HEK293 (cell line): ENCODE results near the gene NCK2.

Source experiments
- CTCF ChIA-PET: fragments of 350-600 bp; formaldehyde crosslinking; extraction: SDS; loops from one replicate; lab custom pipeline; 2021; ENCODE audit warnings: antibody characterized with exemption; lab: Yijun Ruan, JAX
- POLR2A ChIA-PET: fragments of 300-600 bp; formaldehyde crosslinking; extraction: SDS; loops from one replicate; lab custom pipeline; 2020; ENCODE audit warnings: antibody characterized with exemption, inconsistent platforms; lab: Yijun Ruan, JAX
- H3K27ac ChIP-seq: fragments of 200-500 bp; sonication (Bioruptor generic); 2 replicates; pipeline ENCODE4 v1.5.1; 2014; ENCODE audit warnings: low read depth, low read length, control low read depth, inconsistent platforms; ENCODE audit errors: extremely low read depth
- H3K36me3 ChIP-seq, 2 experiments: fragments of 200-500 bp in 1 of 2; sonication (Bioruptor generic) in 1 of 2; 1 replicate in 1 of 2; 2 replicates in 1 of 2; pipeline ENCODE4 v1.5.1; 2014 to 2017; ENCODE audit warnings: inconsistent platforms in 2 of 2, low read length in 2 of 2; ENCODE audit not compliant: control insufficient read depth in 2 of 2, insufficient read depth in 1 of 2
- H3K4me1 ChIP-seq: fragments of 200-500 bp; sonication (Bioruptor generic); 2 replicates; pipeline ENCODE4 v1.5.1; 2014; ENCODE audit warnings: mild to moderate bottlenecking, low read length, inconsistent platforms; ENCODE audit not compliant: control insufficient read depth, insufficient read depth
- H3K4me3 ChIP-seq: 2 replicates; pipeline ENCODE4 v1.5.1; 2011; ENCODE audit warnings: low read depth, mild to moderate bottlenecking, control low read depth, low read length, moderate library complexity
- H3K9me3 ChIP-seq: fragments of 200-500 bp; sonication (Bioruptor generic); 2 replicates; pipeline ENCODE4 v1.5.1; 2014; ENCODE audit warnings: low read depth, low read length, inconsistent platforms; ENCODE audit not compliant: control insufficient read depth, insufficient read depth
- EGR2 ChIP-seq: fragments of 450-650 bp; formaldehyde crosslinking; IDR thresholded peaks from 2 replicates; pipeline ENCODE4 v1.5.1; 2016; ENCODE audit warnings: low read depth, missing biosample characterization, missing genetic modification characterization
- KLF1 ChIP-seq: fragments of 450-650 bp; formaldehyde crosslinking; IDR thresholded peaks from 2 replicates; pipeline ENCODE4 v1.5.1; 2016; ENCODE audit warnings: missing biosample characterization, missing genetic modification characterization
- YY2 ChIP-seq: fragments of 450-650 bp; formaldehyde crosslinking; IDR thresholded peaks from 2 replicates; pipeline ENCODE4 v1.5.1; 2016; ENCODE audit warnings: missing biosample characterization, missing genetic modification characterization
- ZNF133 ChIP-seq: fragments of 450-650 bp; formaldehyde crosslinking; IDR thresholded peaks from 2 replicates; pipeline ENCODE4 v1.5.1; 2016; ENCODE audit warnings: missing biosample characterization, missing genetic modification characterization
- ZNF146 ChIP-seq: fragments of 450-650 bp; formaldehyde crosslinking; IDR thresholded peaks from 2 replicates; pipeline ENCODE4 v1.5.1; 2016; ENCODE audit warnings: missing biosample characterization, missing genetic modification characterization
- ZNF223 ChIP-seq: fragments of 450-650 bp; formaldehyde crosslinking; IDR thresholded peaks from 2 replicates; pipeline ENCODE4 v1.5.1; 2016; ENCODE audit warnings: missing biosample characterization, missing genetic modification characterization
- ZNF341 ChIP-seq: fragments of 450-650 bp; formaldehyde crosslinking; IDR thresholded peaks from 2 replicates; pipeline ENCODE4; 2016; ENCODE audit warnings: low read depth, missing biosample characterization, missing genetic modification characterization
- ZNF561 ChIP-seq: fragments of 450-650 bp; IDR thresholded peaks from 2 replicates; pipeline ENCODE4 v1.5.1; 2018; ENCODE audit warnings: missing biosample characterization, missing genetic modification characterization, borderline replicate concordance
- ZNF76 ChIP-seq: fragments of 450-650 bp; formaldehyde crosslinking; IDR thresholded peaks from 2 replicates; pipeline ENCODE4; 2016; ENCODE audit warnings: low read depth, missing biosample characterization, missing genetic modification characterization, borderline replicate concordance
- ZNF768 ChIP-seq: fragments of 450-650 bp; formaldehyde crosslinking; IDR thresholded peaks from 2 replicates; pipeline ENCODE4 v1.5.1; 2018; ENCODE audit warnings: missing biosample characterization, mild to moderate bottlenecking, missing genetic modification characterization
- ZNF777 ChIP-seq: fragments of 450-650 bp; formaldehyde crosslinking; IDR thresholded peaks from 2 replicates; pipeline ENCODE4 v1.5.1; 2017; ENCODE audit warnings: missing biosample characterization, missing genetic modification characterization, borderline replicate concordance
- TF ChIP-seq, protein P1 (sequence below): fragments of 450-650 bp; formaldehyde crosslinking; optimal IDR thresholded peaks from 2 replicates; pipeline ENCODE3; 2016; ENCODE audit warnings: missing biosample characterization, mild to moderate bottlenecking, missing genetic modification characterization
- TF ChIP-seq, protein P2 (sequence below): fragments of 450-650 bp; formaldehyde crosslinking; IDR thresholded peaks from 2 replicates; pipeline ENCODE4 v1.5.1; 2016; ENCODE audit warnings: missing biosample characterization, missing genetic modification characterization
- TF ChIP-seq, protein P3 (sequence below): fragments of 450-650 bp; formaldehyde crosslinking; IDR thresholded peaks from 2 replicates; pipeline ENCODE4 v1.5.1; 2016; ENCODE audit warnings: missing biosample characterization, missing genetic modification characterization
- TF ChIP-seq, protein P4 (sequence below): fragments of 450-650 bp; formaldehyde crosslinking; IDR thresholded peaks from 2 replicates; pipeline ENCODE4 v1.5.1; 2016; ENCODE audit warnings: missing biosample characterization, missing genetic modification characterization
- TF ChIP-seq, protein P5 (sequence below): fragments of 450-650 bp; formaldehyde crosslinking; IDR thresholded peaks from 2 replicates; pipeline ENCODE4 v1.5.1; 2016; ENCODE audit warnings: missing biosample characterization, missing genetic modification characterization

Gene NCK2

DNA sequence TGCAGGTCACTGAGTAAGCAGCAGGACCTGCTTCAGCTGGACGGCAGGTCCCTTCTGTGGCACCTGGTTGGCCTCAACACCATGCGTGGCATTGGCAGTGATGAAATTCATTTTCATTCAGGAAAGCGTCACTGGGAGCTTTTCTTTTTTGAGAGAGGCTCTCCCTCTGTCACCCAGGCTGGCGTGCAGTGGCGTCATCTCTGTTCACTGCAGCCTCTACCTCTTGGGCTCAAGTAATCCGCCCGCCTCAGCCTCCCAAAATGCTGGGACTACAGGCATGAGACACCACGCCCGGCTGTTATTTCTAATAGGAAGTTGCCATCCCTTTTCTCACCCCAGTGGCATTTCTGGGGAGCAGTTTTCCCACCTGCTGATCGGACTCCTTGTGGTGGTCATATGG, 39.3 kb downstream of the NCK2 start (continued):
- TF ChIP-seq, protein P1, sequence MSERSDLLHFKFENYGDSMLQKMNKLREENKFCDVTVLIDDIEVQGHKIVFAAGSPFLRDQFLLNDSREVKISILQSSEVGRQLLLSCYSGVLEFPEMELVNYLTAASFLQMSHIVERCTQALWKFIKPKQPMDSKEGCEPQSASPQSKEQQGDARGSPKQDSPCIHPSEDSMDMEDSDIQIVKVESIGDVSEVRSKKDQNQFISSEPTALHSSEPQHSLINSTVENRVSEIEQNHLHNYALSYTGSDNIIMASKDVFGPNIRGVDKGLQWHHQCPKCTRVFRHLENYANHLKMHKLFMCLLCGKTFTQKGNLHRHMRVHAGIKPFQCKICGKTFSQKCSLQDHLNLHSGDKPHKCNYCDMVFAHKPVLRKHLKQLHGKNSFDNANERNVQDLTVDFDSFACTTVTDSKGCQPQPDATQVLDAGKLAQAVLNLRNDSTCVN (tag by site-specific recombination), result no peak

DNA sequence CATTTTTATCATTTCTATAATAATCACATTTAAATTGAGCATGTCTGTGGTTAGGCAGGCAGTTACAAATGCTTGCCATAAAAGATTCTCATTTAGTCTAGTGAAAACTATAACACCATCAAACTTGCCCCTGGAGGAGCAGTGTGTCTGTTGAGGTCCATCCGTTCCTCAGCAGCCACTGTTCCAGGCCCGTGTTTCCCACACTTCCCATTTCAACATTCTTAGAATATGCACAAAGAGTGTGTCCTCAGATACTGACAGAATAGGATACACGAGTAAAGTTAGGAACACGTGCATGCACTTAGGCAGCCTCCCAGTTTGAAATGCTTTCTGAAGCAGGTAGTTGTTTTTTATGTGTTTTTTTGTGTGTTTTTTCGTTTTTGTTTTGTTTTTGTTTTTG, 39.9 kb downstream of the NCK2 start:
- Histone ChIP-seq H3K27ac (no peak overlapping the region), H3K4me3 (no peak overlapping the region), H3K4me1 (peaks cover 5% of the 10 kb centered on the region; the same call in 1 of the 2 replicates), H3K9me3 (no peaks in the 10 kb centered on the region), H3K36me3 (no peaks in the 10 kb centered on the region)
- ChIA-PET CTCF (interaction anchor here (0.6 kb wide), 1 partner anchor 39 kb away, joined by 3 read pairs; no protein-coding TSS in a partner anchor), POLR2A (no interaction called here)
- TF ChIP-seq, protein P2, sequence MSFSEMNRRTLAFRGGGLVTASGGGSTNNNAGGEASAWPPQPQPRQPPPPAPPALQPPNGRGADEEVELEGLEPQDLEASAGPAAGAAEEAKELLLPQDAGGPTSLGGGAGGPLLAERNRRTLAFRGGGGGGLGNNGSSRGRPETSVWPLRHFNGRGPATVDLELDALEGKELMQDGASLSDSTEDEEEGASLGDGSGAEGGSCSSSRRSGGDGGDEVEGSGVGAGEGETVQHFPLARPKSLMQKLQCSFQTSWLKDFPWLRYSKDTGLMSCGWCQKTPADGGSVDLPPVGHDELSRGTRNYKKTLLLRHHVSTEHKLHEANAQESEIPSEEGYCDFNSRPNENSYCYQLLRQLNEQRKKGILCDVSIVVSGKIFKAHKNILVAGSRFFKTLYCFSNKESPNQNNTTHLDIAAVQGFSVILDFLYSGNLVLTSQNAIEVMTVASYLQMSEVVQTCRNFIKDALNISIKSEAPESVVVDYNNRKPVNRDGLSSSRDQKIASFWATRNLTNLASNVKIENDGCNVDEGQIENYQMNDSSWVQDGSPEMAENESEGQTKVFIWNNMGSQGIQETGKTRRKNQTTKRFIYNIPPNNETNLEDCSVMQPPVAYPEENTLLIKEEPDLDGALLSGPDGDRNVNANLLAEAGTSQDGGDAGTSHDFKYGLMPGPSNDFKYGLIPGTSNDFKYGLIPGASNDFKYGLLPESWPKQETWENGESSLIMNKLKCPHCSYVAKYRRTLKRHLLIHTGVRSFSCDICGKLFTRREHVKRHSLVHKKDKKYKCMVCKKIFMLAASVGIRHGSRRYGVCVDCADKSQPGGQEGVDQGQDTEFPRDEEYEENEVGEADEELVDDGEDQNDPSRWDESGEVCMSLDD (tag by site-specific recombination), result no peak
- TF ChIP-seq ZNF76 (tag by site-specific recombination) (no peak), ZNF341 (tag by site-specific recombination) (no peak), ZNF146 (no peak), ZNF561 (tag by site-specific recombination) (no peak), ZNF133 (tag by site-specific recombination) (no peak), ZNF777 (no peak), EGR2 (tag by site-specific recombination) (no peak), ZNF768 (no peak), YY2 (tag by site-specific recombination) (no peak), ZNF223 (tag by site-specific recombination) (no peak), KLF1 (tag by site-specific recombination) (no peak)
- TF ChIP-seq, protein P3, sequence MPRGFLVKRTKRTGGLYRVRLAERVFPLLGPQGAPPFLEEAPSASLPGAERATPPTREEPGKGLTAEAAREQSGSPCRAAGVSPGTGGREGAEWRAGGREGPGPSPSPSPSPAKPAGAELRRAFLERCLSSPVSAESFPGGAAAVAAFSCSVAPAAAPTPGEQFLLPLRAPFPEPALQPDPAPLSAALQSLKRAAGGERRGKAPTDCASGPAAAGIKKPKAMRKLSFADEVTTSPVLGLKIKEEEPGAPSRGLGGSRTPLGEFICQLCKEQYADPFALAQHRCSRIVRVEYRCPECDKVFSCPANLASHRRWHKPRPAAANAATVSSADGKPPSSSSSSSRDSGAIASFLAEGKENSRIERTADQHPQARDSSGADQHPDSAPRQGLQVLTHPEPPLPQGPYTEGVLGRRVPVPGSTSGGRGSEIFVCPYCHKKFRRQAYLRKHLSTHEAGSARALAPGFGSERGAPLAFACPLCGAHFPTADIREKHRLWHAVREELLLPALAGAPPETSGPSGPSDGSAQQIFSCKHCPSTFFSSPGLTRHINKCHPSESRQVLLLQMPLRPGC (tag by site-specific recombination), result no peak
- TF ChIP-seq, protein P4, sequence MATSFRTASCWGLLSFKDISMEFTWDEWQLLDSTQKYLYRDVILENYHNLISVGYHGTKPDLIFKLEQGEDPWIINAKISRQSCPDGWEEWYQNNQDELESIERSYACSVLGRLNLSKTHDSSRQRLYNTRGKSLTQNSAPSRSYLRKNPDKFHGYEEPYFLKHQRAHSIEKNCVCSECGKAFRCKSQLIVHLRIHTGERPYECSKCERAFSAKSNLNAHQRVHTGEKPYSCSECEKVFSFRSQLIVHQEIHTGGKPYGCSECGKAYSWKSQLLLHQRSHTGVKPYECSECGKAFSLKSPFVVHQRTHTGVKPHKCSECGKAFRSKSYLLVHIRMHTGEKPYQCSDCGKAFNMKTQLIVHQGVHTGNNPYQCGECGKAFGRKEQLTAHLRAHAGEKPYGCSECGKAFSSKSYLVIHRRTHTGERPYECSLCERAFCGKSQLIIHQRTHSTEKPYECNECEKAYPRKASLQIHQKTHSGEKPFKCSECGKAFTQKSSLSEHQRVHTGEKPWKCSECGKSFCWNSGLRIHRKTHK, result no peak
- TF ChIP-seq, protein P5, sequence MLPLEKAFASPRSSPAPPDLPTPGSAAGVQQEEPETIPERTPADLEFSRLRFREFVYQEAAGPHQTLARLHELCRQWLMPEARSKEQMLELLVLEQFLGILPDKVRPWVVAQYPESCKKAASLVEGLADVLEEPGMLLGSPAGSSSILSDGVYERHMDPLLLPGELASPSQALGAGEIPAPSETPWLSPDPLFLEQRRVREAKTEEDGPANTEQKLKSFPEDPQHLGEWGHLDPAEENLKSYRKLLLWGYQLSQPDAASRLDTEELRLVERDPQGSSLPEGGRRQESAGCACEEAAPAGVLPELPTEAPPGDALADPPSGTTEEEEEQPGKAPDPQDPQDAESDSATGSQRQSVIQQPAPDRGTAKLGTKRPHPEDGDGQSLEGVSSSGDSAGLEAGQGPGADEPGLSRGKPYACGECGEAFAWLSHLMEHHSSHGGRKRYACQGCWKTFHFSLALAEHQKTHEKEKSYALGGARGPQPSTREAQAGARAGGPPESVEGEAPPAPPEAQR, result no peak
